ENCODE results near the gene REG4.

DNA sequence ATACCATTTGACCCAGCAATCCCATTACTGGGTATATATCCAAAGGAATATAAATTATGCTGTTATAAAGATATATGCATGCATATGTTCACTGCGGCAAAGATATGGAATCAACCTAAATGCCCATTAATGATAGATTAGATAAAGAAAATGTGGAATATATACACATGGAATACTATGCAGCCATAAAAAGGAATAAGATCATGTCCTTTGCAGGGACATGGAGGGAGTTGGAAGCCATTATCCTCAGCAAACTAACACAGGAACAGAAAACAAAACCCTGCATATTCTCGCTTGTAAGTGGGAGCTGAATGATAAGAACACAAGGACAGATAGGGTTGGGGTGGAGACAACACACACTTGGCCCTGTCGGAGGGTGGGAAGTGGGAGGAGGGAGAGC lies 19.8 kb upstream of the REG4 start:
- TF ChIP-seq, protein P1, sequence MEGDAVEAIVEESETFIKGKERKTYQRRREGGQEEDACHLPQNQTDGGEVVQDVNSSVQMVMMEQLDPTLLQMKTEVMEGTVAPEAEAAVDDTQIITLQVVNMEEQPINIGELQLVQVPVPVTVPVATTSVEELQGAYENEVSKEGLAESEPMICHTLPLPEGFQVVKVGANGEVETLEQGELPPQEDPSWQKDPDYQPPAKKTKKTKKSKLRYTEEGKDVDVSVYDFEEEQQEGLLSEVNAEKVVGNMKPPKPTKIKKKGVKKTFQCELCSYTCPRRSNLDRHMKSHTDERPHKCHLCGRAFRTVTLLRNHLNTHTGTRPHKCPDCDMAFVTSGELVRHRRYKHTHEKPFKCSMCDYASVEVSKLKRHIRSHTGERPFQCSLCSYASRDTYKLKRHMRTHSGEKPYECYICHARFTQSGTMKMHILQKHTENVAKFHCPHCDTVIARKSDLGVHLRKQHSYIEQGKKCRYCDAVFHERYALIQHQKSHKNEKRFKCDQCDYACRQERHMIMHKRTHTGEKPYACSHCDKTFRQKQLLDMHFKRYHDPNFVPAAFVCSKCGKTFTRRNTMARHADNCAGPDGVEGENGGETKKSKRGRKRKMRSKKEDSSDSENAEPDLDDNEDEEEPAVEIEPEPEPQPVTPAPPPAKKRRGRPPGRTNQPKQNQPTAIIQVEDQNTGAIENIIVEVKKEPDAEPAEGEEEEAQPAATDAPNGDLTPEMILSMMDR (conservative IDR thresholded peaks at IDR 0.05 in 1 of 2, IDR thresholded peaks at IDR 0.05 in 1 of 2; ENCODE audit: extremely low read depth in 1 of 2, insufficient read depth in 1 of 2, low read depth in 1 of 2, low read length in 2 of 2): no peak
- TF ChIP-seq EZH2 (IDR thresholded peaks at IDR 0.05; ENCODE audit: borderline replicate concordance, low read length): no peak

Measured in mammary epithelial cell (primary cell).